ENCODE measurements around the gene ARPC5L. TPM values are rescaled to one million over a fixed set of nuclear protein-coding genes. Genes with fewer than 3 reads are reported as not detected.

ARPC5L gene
- total and polyA plus RNA-seq, 12 donors, result 26.6 to 74.9 (median 39.9) TPM

DNA sequence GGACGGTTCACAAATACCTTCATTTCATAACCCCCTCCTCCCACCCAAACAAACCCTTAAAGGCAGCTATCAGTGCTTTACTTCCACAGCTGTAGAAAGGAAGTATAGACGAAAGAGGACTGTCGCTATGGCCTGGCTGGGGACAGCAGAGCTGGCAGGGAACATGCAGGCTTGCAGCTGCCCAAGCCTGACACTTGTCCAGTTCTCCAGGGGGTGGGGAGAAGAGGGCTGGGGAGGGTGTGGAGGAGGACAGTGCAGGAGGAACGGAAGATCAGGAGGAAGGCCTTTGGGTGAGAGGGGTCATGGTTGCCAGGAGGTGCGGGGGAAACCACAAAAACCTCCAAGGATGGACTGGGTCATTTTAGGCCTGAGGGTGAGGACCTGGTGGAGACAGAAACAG lies 25.9 kb downstream of the ARPC5L start:
- no peak for ATAC-seq
- H3K27ac ChIP-seq, result no peak overlapping the region
- 85 to 91% methylated on average over 5 of the region's 5 CpGs for WGBS, 2 donors
- H3K4me1 ChIP-seq, result no peaks in the 10 kb centered on the region
- intact Hi-C loops (cut with DNase I), result no loop called here
- no peaks in the 10 kb centered on the region for H3K27me3 ChIP-seq
- peaks cover 4 to 100% (median 69%) of the 10 kb centered on the region in 9 donors for H3K36me3 ChIP-seq
- TF ChIP-seq, protein P1, sequence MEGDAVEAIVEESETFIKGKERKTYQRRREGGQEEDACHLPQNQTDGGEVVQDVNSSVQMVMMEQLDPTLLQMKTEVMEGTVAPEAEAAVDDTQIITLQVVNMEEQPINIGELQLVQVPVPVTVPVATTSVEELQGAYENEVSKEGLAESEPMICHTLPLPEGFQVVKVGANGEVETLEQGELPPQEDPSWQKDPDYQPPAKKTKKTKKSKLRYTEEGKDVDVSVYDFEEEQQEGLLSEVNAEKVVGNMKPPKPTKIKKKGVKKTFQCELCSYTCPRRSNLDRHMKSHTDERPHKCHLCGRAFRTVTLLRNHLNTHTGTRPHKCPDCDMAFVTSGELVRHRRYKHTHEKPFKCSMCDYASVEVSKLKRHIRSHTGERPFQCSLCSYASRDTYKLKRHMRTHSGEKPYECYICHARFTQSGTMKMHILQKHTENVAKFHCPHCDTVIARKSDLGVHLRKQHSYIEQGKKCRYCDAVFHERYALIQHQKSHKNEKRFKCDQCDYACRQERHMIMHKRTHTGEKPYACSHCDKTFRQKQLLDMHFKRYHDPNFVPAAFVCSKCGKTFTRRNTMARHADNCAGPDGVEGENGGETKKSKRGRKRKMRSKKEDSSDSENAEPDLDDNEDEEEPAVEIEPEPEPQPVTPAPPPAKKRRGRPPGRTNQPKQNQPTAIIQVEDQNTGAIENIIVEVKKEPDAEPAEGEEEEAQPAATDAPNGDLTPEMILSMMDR (IDR thresholded peaks at IDR 0.05), result no peak
- no peak for DNase-seq
- no peaks in the 10 kb centered on the region for H3K9me3 ChIP-seq
- H3K4me3 ChIP-seq, result no peak overlapping the region

DNA sequence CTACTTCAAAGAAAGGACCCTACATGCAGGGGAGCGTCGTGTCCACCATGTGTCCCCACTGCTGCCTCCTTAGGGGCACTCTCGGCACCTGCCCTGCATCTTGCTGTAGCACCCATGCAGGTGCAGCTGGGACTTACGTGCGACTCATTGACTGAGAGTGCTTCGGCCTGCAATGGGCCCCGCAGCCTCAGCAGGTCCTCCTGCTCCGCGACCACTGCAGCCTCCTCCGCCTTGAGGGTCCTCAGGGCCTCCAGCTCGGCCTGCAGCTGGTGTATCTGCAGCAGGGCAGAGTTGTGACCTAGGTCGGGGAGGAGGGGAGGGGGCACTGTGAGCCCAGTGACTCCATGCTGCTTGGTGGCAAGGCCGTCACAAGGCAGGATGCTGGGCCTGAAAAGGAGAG lies 27.1 kb downstream of the ARPC5L start:
- intact Hi-C loops (cut with DNase I), result no loop called here
- H3K27me3 ChIP-seq, result no peaks in the 10 kb centered on the region
- ATAC-seq, result no peak
- no peak for DNase-seq
- no peak overlapping the region for H3K4me3 ChIP-seq
- peaks cover 4 to 100% (median 68%) of the 10 kb centered on the region in 9 donors for H3K36me3 ChIP-seq
- no peaks in the 10 kb centered on the region for H3K9me3 ChIP-seq
- no peaks in the 10 kb centered on the region for H3K4me1 ChIP-seq
- WGBS, 2 donors, result 95 to 98% methylated on average over 13 of the region's 13 CpGs
- no peak overlapping the region for H3K27ac ChIP-seq
- TF ChIP-seq, protein P1 (IDR thresholded peaks at IDR 0.05), result no peak

DNA sequence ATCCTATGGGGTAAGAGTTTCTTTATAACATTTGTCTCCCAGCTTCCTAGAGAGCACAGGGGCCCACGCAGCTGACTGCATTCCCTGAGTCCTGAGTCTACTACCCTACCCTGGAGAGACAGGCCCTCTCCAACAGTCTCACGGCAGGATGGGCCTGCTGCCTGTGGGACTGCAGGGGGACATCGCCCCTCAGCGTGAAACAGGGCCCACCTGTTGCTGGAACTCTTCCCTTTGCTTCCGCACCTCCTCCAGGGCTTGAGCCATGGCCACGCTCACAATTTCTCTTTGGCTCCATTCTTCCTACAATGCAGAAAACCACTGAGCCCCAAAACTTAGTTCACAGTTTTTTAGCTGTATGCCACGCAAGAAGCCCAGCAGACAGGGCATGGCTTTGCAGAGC lies 28.2 kb downstream of the ARPC5L start:
- no peaks in the 10 kb centered on the region for H3K4me1 ChIP-seq
- H3K27me3 ChIP-seq, result no peaks in the 10 kb centered on the region
- intact Hi-C loops (cut with DNase I), result no loop called here
- WGBS, 2 donors, result 96 to 98% methylated on average over 7 of the region's 7 CpGs
- peaks cover 0 to 95% (median 59%) of the 10 kb centered on the region in 9 donors for H3K36me3 ChIP-seq
- DNase-seq (no peak), ATAC-seq (no peak)
- no peak overlapping the region for H3K27ac ChIP-seq
- H3K4me3 ChIP-seq, result no peak overlapping the region
- TF ChIP-seq, protein P1 (IDR thresholded peaks at IDR 0.05), result no peak
- no peaks in the 10 kb centered on the region for H3K9me3 ChIP-seq

DNA sequence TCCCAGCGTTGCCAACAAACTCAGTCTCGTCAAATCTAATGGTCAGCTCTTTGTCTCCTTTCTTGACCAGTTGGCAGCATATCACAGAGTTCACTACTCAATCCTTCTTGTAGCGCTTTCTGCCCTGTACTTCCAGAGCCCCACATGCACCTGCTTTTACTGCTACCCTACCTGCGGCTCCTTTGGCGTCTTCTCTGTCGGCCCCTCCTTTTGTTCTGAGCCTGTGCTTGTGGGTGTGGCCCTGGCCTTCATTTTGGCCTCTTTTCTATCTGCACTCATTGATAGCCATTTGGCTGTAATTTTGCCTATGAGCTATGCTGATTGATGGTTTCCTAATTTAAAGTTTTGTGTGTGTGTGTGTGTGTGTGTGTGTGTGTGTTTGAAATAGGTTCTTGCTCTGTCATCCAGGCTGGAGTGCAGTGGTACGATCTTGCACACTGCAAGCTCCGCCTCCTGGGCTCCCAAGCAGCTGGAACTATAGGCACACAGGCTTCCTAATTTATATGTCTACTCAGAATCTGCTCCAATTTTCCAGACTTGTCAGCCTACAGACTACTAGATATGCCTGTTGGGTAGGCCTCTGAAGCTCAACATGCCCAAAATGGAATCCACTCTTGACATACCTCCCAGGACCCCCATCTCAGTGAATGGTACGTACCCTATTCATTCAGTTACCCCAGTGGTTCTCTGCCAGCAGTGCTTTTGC lies 32.3 kb downstream of the ARPC5L start:
- no peak for DNase-seq
- 86 to 87% methylated on average over 9 of the region's 9 CpGs for WGBS, 2 donors
- Histone ChIP-seq H3K4me3 (no peak overlapping the region), H3K27ac (no peak overlapping the region), H3K27me3 (no peaks in the 10 kb centered on the region), H3K36me3 (peaks cover 0 to 89% (median 55%) of the 10 kb centered on the region in 9 donors), H3K9me3 (no peaks in the 10 kb centered on the region), H3K4me1 (no peaks in the 10 kb centered on the region)
- ATAC-seq, result peak in 1 of 8 donors; percentile 11
- intact Hi-C loops (cut with DNase I), result loop anchor here in 1 of 10 donors (1.0 kb wide), 1 partner anchor 120 kb away; no protein-coding TSS in a partner anchor
- TF ChIP-seq, protein P1 (IDR thresholded peaks at IDR 0.05), result no peak
